OCI-LY1 (cell line): ENCODE results near the gene KCNF1.

Source experiments
- EZH2 ChIP-seq: fragments of 200-600 bp; sonication (generic), shearing (Covaris generic); IDR thresholded peaks from 2 replicates; pipeline ENCODE4 v1.8.0; 2017; ENCODE audit warnings: borderline replicate concordance, mixed run types, mild to moderate bottlenecking, antibody characterized with exemption, low read length, moderate library complexity, mixed read lengths
- TF ChIP-seq, protein P1 (sequence below): fragments of 200-600 bp; sonication (generic), shearing (Covaris generic); IDR thresholded peaks from 2 replicates; pipeline ENCODE4 v1.5.1; 2017; ENCODE audit warnings: mild to moderate bottlenecking, antibody characterized with exemption, low read length, moderate library complexity, mixed read lengths

DNA sequence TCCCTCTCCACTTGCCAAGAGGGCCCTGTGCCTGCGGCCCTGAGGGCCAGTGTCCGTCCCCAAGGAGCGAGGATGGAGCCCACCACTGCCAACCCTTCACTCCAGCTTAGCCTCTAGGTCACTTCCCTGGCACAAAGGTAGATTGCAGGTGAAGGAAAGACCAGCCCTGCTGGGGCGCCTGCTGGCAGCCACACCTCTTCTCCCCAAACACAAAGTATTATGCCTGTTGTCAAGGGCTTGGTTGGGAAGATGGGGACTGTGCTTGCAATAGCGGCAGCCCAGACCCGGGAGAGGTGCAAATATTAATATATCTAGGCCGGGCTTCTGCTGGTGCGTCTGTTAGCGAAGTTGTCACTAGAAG is 7.7 kb downstream of the KCNF1 start:
- TF ChIP-seq, protein P1, sequence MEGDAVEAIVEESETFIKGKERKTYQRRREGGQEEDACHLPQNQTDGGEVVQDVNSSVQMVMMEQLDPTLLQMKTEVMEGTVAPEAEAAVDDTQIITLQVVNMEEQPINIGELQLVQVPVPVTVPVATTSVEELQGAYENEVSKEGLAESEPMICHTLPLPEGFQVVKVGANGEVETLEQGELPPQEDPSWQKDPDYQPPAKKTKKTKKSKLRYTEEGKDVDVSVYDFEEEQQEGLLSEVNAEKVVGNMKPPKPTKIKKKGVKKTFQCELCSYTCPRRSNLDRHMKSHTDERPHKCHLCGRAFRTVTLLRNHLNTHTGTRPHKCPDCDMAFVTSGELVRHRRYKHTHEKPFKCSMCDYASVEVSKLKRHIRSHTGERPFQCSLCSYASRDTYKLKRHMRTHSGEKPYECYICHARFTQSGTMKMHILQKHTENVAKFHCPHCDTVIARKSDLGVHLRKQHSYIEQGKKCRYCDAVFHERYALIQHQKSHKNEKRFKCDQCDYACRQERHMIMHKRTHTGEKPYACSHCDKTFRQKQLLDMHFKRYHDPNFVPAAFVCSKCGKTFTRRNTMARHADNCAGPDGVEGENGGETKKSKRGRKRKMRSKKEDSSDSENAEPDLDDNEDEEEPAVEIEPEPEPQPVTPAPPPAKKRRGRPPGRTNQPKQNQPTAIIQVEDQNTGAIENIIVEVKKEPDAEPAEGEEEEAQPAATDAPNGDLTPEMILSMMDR = no peak
- TF ChIP-seq EZH2 = no peak
